Panc1 (cell line): ENCODE data around the gene SYT11.
"Not testable (repeated sequence)": the region's sequence is repeated elsewhere in the genome, so short reads cannot be mapped to it uniquely, and the experiment has no call there.

ENCODE experiments used
- POLR2AphosphoS5 ChIP-seq: IDR thresholded peaks from 2 replicates; pipeline ENCODE4 v1.6.1; 2012; ENCODE audit warnings: mild to moderate bottlenecking, low read depth, low read length, moderate library complexity
- SIN3A ChIP-seq: IDR thresholded peaks from 2 replicates; pipeline ENCODE4 v1.6.1; 2012; ENCODE audit warnings: low read depth, mild to moderate bottlenecking, low read length, moderate library complexity, borderline replicate concordance; ENCODE audit not compliant: insufficient read depth
- TCF7L2 ChIP-seq: IDR thresholded peaks from 2 replicates; pipeline ENCODE4 v1.6.1; 2011; ENCODE audit warnings: mild to moderate bottlenecking, low read depth, low read length, inconsistent platforms
- TF ChIP-seq, protein P1 (sequence below): fragments of 450-650 bp; IDR thresholded peaks from 2 replicates; pipeline ENCODE4 v1.5.1; 2017; ENCODE audit warnings: mild to moderate bottlenecking
- TF ChIP-seq, protein P2 (sequence below), 2 experiments: IDR thresholded peaks; 2 replicates each; pipeline ENCODE4 v1.6.1; 2011 to 2012; ENCODE audit warnings: low read depth in 2 of 2, control low read depth in 1 of 2, low read length in 1 of 2, mild to moderate bottlenecking in 1 of 2, moderate library complexity in 1 of 2; ENCODE audit not compliant: insufficient read depth in 1 of 2

GRCh38 chr1:155895617-155896016, 36.2 kb downstream of the SYT11 start:
- not testable (repeated sequence) for TF ChIP-seq SIN3A, TCF7L2, POLR2AphosphoS5
- TF ChIP-seq, protein P1, sequence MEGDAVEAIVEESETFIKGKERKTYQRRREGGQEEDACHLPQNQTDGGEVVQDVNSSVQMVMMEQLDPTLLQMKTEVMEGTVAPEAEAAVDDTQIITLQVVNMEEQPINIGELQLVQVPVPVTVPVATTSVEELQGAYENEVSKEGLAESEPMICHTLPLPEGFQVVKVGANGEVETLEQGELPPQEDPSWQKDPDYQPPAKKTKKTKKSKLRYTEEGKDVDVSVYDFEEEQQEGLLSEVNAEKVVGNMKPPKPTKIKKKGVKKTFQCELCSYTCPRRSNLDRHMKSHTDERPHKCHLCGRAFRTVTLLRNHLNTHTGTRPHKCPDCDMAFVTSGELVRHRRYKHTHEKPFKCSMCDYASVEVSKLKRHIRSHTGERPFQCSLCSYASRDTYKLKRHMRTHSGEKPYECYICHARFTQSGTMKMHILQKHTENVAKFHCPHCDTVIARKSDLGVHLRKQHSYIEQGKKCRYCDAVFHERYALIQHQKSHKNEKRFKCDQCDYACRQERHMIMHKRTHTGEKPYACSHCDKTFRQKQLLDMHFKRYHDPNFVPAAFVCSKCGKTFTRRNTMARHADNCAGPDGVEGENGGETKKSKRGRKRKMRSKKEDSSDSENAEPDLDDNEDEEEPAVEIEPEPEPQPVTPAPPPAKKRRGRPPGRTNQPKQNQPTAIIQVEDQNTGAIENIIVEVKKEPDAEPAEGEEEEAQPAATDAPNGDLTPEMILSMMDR: not testable (repeated sequence)
- TF ChIP-seq, protein P2, sequence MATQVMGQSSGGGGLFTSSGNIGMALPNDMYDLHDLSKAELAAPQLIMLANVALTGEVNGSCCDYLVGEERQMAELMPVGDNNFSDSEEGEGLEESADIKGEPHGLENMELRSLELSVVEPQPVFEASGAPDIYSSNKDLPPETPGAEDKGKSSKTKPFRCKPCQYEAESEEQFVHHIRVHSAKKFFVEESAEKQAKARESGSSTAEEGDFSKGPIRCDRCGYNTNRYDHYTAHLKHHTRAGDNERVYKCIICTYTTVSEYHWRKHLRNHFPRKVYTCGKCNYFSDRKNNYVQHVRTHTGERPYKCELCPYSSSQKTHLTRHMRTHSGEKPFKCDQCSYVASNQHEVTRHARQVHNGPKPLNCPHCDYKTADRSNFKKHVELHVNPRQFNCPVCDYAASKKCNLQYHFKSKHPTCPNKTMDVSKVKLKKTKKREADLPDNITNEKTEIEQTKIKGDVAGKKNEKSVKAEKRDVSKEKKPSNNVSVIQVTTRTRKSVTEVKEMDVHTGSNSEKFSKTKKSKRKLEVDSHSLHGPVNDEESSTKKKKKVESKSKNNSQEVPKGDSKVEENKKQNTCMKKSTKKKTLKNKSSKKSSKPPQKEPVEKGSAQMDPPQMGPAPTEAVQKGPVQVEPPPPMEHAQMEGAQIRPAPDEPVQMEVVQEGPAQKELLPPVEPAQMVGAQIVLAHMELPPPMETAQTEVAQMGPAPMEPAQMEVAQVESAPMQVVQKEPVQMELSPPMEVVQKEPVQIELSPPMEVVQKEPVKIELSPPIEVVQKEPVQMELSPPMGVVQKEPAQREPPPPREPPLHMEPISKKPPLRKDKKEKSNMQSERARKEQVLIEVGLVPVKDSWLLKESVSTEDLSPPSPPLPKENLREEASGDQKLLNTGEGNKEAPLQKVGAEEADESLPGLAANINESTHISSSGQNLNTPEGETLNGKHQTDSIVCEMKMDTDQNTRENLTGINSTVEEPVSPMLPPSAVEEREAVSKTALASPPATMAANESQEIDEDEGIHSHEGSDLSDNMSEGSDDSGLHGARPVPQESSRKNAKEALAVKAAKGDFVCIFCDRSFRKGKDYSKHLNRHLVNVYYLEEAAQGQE (IDR thresholded peaks at IDR 0.05; ENCODE audit: insufficient read depth in 1 of 2, low read depth in 2 of 2, low read length in 1 of 2): not testable (repeated sequence)
